CD4-positive, alpha-beta T cell treated with Interleukin-4 for 1 hour (primary cell): ENCODE data around the gene LBH.

ENCODE experiments used
- DNase-seq, 2 donors: peaks; one replicate each; pipeline ENCODE4 v3.0.0-alpha.2; 2020 to 2022

The LBH gene

DNA sequence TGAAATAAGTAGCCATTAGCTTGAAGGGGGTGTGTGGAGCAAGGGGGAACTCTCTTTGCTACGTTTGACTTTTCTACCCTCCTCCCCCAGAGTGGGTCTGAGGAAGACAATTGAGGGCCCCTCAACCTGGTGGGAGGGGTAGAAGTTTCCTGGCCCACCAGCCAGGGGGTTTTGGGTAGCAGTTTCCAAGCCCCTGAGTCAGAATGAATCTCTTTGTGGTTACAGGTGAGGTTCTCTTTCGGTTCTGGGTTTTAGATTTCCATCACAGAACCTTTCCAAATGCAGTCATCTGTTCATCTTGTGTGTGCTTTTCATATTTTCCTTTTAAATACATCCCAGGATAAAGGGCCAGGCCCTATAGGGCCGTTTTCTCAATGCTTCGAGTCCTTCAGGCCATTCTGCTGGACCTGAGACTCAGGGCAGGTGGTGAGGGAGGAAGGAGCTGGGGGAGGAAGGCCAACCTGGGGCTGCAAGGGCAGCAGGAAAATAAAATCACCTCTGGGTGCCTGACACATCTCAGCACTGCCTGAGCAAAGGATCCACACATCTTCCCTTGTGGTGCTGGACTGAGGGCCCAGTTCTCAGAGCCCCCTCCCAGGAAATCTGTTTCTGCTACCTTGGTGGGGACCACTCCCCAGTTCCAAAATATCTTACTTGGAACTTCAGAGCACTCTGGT is 4.7 kb downstream of the LBH start:
- peak in 1 of 2 donors; percentile 36 for DNase-seq

DNA sequence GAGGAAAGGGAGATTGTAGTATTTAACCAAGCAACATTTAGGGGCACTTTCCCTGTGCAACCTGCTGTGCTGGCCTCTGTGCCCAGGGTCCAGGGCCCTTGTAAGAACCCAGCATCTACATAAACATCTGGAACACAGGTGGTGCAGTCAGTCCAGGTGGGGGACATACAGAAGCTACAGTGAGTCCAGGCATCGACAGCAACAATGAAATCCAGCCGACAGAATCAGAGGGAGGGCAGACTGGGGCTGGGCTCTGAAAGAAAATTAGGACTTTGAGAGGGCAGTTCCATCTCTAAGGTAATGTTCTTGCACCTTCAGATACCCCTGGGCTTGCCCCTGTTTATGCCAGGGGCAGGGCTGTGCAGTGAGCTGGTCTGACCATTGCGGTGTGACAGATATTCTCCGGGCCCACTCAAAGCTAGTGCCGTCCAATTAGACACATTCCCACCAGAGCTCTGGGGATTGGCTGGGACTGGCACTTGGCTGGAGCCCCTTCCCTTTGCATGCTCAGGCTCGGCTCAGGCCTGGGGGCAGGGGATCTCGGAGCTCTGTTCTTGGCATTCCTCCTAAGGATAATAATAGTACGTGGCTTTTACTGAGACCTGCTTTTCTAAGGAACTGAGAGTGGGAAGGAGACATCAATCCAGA is 5.4 kb downstream of the LBH start:
- no peak for DNase-seq

DNA sequence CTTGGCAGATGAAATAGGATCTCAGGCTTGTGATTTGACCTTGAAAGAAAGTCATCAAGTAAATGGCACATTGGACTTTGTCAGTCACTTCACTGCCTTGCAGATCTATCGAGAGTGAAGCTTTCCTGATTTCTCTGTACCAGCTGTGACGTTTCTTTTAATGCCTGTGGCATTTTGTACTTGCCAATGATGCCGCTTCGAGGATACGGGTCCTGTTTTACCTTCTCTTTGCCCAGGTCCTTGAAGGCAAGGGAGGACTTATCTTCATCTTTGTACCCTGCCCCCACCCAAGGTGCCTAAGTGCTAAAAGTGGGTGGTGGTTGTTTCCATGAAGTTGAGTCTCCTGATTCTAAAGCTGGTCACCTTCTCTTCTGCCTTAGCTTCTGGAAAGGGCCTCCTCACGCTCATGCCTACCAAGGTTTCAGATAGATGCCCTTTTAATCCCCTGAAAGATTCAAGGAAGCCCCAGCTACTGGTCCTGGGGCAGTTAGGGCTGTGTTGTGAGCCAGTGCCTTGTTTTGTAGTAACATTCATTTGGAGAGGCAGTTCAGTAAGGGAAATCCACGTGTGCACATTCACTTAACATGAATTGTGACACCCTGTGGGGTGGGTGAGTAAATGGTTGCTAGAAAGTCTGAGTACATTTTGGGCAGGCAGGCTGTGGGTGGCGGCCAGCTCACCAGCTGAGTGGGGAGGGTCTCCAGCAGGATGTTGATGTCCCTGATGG is 6.1 kb downstream of the LBH start:
- DNase-seq = no peak

DNA sequence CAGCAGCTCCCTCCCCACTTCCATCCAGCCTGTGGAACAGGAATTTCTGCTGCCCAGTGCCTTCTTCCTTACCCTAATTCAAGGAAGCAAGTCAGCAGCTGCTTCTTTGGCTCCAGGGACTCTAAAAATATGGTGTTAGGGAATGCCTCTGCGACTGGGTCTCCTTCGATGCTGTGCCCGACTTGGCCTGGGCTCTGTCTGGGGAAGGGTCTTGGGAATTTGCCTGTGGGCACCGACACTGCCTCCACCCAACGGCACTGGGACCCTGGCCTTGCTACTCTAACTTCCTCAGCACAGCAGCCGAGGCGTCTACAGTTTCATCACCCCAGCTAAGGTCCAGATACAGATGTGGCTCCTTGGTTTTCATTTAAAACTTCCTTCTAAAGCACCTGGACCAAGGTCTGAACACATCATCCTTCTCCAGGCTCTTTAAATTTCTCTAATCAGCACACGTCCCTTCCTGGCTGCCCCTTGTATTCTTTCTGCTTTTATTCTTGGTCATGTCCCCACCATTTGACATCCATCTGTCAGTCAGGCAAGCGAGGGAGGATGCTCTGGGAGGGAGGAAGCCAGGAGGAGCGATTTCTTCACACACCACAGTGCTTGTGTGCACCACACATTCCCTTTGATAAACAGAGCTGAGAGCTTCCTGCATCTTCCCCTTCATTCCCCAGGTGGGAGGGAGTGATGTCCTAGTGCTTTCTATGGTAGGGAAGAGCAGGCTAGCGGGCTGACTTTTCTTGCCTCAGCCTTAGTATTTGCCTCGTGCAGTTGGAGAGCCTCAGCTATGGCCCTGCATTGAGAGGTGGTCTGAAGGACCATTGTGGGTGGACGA is 6.8 kb downstream of the LBH start:
- DNase-seq = no peak

DNA sequence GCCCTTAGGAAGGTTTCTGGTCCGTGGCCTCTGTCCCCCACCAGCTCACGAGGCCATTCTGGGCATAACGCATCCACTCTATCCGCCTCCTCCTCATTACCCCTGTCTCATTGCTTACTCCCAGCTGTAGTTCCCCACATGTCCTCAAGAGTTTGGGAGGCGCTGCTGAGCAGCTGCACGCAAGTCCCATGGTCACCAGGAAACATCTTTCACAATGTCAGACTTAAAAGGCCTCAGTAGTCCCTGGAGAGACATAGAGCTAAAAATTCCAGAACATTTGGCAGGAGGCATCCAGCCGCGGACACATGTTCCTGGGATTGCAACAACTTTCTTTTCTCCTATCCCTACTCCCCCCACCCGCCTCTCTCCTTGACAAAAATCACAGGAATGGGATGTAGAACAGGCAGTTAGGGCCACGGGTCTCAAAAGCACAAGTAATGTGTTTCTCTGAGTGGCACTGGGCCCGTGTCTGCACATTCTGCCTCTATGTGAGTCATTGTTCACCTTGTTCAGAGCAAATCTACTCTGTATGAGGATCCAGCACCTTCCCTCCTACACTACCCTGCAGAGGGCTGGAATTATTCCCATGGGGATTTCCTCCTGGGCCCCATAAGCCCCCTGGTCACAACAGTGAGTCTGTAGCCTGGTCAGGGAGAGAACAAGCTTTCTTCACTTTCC is 8.1 kb downstream of the LBH start:
- peak; percentile 79 to 85 for DNase-seq

DNA sequence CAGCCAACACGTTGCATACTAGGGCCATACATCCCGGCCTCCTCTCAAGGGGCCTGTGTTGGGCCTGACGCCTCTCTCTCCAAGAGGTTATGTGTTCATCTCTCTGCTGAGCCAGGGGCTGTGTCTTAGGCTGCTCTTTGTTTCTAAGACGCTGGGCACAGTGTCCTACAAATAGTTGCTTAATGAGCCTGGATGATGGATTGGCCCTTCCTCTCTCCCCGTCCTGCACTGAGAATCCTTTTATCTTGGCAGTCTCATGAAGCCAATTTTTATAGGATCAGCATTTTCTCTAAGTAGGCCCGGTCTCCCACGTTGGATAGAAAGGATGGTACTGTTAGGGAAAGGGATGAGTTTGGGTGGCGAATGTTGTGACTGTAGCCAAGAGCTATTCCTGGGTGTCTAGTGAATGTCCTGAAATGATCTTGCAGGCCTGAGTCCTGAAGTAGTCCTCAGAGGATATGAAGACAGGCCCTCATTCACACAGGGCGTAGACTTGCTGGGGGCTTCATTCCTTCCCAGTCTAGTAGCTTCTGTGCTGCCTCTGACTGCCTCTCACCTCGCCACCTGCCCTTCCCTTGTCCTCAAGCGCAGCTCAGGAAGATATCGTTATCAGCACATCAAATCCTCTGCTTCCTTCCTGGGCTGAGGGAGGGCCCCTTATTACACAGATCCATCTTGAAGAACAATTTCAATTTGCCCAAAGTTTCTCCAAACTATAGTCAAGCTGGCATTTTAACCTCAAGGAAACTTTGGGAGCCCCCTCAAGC is 8.8 kb downstream of the LBH start:
- no peak for DNase-seq

DNA sequence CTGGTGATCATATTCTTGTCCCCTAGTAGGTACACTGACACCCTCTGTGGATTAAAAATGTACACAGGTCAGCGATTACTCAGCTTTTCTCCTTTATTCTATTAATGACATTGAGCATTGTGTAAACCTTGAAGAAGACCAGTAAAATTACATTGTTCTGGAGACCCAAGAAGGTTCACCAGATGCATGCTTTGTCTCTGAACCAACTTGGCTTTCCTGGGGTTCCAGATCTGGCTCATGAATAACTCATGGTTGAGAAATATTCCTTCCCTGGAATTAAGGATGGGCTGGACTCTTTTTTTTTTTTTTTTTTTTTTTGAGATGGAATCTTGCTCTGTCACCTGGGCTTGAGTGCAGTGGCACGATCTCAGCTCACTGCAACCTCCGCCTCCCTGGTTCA is 11.9 kb downstream of the LBH start:
- DNase-seq = no peak

DNA sequence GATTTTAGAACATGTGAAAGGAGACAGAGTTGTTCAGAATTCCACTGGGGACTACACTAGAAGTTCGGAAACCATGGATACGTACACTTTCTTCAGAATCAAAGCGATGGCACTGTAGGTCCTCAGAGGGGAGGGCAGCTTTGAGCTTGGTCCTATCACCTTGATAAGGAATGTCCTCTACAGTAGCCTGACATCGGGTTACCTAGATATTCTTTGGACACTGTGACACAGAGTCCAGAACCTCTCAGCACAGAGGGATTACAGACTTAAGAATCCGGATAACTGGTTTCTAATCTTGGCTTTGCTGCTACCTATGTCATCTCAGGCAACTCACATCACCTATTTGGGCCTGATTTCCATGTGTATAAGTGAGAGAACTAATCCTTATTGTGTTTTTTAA is 14.0 kb downstream of the LBH start:
- no peak for DNase-seq

DNA sequence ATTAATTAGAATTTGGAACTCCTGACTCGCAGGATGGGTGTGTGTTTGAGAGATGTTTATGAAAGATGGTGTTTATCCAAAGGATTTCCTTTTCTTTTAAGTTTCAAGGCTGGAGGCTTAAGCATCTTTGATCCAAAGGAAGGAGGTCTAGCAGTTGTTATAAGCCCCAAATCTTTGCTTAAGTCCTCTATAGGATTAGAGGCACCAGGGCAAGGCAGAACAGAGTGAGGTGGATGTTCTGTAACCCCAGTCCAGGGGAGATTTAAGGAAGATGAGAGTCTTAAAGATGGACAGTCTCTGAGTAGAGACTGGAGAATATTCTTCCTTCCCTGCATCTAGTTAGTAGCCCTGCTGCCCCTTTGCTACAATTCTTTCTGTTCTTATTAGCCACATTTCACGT is 17.5 kb downstream of the LBH start:
- no peak for DNase-seq

DNA sequence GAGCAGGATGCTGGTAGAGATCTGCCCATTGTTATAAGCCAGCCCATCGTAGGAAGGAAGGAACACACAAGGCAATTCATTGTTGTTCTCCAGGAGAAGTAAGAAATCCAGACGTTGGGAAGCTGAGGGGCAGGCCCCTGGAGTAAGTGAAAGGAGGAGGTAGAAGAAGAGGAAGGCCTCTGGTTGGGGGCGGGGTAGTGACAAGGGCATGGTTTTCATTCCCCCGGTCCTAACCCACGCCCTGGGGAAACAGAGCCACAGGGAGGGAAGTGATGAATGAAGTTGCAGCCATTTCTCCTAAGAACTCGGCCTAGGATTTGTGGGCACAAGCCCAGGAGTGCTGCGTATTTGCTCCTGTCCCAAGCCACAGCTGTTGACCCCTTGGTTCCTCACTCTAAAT is 18.0 kb downstream of the LBH start:
- no peak for DNase-seq

DNA sequence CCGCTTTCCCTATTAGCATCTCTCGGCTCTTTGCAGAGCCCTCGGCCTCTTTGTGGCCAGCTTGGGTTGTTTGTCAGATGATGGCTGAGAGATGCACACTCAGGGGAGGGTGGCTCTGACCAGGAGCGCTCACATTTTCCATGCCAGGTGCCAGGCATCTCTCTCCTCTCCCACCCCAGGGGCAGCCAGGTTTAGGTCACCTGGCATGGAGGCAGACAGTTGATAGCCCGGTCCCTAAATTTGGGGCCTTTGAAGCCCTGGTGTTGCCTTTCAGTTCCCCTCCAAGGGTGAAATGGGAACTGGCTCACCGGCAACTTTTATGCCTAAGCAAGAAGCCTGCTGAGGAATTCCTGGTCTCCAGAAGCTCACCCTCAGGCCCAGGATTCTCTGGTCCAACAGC is 19.1 kb downstream of the LBH start:
- no peak for DNase-seq

DNA sequence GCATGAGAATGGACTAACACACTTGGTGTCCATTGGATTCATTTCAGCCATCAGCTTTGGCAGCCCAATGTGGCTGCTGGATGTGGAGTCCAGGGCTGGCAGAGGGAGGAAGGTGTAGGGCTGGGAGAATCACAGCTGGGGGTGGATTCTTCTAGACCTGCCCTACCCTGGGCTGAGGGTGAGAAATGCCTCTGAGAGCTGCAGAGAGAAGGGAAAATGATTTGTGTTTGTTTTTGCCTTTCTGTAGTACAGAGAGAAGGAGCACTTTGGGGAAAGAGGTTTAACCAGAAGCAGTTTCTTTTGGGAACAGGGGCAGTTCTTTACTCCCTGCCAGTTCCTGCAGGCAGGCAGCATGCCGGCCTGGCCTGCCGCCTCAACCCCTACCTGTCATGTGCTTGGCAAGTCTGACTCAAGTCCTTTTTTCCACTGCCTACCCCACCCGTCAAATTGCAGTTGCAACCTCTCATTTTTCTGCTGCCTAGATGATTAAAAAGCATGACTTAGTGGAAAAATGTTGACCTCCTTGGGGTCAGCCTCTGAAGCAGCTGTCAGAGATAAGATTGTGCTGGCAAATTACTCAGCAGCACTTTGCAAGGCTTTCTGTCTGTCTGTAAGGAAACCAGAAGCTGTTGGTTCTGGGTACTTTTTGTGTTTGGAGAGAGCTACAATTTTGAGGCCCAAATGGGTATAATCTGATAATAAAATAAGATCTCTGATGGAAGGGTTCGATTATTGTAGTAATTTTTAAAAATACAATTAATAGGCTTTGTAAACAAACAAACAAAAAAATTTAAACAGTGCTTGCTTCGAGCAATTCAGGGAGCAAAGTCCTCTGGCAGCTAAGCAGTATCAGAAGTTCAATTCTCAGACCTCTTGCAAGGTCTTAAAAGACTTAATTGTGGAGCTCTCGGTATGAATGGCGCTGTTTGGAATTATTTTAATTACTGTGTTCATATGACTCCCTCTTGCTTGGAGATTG is 21.7 kb downstream of the LBH start:
- DNase-seq = peak in 1 of 2 donors; percentile 34

DNA sequence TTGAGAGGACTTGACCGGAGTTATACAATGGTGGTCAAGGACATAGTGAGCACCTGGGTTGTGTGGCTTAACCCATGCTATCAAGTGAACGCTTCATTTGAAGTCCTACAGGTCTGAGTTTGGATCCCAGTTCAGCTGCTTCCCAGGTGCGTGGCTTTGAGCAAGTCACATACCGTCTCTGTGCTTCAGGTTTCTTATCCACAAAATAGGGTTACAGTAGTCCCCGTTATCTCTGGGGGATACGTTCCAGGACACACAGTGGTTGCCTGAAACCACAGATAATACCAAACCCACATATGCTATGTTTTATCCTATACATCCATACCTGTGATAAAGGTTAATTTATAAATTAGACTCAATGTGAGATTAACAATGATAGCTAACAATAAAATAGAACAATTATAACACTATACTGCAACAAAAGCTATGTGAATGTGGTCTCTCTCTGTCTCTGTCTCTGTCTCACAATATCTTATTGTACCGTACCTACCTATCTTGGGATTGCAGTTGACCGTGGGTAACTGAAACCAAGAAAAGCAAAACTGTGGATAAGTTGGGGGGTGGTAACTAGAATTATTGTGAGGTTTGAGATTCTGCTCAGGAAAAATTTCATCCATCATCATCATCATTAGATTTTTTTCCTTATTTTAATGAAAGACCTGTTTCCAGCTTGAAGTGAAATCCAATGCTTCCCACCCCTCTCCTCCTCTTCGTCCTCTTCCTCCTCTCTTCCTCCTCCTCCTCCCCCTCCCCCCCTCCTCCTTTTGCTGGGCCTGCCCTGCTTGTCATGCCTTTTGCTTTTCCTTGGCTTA is 22.7 kb downstream of the LBH start:
- no peak for DNase-seq

DNA sequence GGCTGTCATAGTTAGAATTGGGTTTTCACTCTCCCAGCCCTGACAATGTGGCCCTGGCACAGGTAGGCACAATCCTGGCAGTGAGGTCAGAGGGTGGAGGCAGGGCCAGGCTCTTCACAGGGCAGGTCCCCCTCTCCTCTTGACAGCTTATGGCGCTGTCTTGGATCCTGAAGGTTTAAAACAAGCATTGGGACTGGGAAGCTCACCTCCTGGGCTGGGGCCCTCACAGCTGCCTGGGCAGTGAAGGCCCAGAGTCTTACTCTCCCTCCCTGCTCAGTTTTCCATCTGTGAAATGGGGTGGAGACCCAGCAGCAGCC is 23.3 kb downstream of the LBH start:
- DNase-seq = no peak

DNA sequence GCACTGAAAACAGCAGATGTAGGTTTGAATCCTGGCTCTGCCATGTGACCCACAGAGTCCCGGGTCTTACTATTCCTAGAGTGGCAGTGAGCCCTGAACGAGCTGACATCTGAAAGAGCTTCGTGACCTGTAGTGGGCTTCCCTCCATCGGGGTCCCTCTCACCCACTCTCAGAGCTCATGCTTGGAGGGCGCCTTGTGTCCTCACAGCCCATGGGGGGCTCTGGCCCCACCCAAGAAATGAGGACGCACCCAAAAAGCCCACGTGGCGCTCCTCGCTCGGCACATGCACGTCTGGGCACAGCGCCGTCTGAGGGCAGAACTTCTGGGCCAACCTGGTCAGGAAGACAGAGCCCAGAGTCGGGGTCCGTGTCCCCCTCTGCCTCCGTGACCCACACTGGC is 23.7 kb downstream of the LBH start:
- DNase-seq = no peak

DNA sequence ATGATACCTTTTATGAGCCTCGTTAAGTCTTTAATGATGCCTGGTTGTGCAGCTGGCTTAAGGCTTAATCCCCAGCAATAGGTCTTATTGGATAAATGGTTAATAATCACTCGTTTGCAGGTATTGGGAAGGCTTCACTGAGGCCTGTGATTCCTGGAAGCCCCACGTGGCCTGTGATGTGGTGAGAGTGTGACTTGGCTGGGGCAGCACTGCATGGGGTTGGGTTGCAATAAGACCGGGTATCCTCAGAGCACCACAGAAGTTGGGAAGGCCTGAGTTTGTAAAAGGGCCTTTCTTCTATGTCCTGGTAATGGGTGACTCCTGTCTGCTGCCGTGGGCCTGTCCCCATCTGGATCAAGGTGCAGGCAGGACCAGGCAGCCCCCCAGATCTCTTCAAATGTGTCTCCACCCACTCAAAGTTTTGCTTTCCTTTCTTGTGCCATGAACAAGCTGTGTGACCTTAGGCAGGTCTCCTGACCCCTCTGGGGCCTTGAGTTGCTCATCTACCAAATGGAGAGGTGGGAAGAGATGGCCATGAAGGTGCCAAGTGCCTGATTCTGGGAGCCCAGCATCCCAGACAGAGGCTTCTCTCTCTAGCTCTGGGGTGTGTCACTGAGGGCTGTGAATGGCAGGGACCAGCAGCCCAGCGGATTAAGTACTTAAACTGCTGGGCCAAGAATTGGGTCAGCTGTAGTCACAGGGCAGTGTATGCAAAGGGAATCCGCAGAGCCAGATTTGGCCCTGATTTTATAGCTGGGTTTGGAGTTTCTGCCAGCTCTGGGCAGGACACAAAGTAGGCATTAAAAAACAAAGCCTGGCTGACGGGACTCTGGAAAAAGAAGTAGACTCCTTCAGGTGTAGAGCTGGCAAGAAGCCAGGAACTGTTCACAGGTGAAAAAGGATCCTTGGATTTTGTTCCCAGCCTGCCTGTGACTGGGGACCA is 24.4 kb downstream of the LBH start:
- no peak for DNase-seq

DNA sequence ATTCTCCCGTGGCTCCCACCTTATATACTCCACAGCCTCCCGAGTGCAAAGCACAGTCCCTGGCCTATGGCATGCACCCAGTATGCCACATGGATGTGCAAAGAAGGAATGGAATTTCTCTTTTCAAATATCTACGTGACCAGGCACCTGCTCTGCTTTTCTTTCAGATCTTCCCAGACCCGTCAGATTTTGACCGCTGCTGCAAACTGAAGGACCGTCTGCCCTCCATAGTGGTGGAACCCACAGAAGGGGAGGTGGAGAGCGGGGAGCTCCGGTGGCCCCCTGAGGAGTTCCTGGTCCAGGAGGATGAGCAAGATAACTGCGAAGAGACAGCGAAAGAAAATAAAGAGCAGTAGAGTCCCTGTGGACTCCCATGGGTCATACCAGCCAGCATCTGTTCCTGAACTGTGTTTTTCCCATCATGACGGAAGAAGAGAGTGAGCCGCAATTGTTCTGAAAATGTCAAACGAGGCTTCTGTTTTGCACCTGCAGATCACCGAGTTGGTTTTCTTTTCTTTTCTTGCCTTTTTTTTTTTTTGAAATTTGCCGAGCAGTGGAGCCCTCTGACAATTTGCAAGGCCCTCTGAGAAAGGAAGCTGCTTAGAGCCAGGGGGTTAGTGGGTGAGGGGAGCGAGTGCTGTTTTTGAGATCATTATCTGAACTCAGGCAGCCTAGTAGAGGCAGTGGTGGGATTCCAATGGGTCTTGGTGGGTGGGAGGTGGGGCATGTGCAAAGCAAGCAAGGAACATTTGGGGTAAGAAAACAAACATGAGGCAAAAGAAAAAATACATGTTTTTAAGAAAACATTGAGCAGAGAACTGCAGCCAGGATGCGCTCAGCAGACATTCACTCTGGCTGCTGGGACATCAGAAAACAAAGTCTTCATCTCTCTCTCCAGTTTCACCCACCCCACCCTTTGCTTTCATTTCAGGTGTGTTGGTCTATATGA is 26.2 kb downstream of the LBH start:
- DNase-seq = no peak

DNA sequence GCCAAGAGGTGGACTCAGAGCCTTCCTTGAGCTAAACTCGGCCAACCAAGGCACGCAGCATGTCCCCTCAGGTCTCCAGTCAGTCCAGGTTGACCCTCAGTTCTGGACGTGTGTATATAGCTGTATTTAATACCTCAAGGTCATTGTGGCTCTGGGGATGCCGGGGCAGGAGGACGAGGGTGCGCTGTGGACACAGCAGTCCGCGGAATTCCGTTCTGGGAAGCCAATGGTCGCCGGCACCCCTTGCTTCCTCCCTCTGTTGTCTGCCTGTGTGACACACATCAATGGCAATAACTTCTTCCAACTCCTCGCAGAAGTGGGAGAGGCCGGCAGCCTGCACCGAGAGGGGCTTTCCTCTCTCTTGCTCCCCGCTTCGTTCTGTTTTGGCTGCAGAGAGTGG is 27.7 kb downstream of the LBH start:
- no peak for DNase-seq
